ENCODE data around the gene PRMT5.
"Not testable (repeated sequence)": the region's sequence is repeated elsewhere in the genome, so short reads cannot be mapped to it uniquely, and the experiment has no call there.

Gene PRMT5

GRCh38 chr14:22932146-22932545 is 3.0 kb upstream of the PRMT5 start:
- no peak for DNase-seq (ENCODE audit: low read depth)

GRCh38 chr14:22929961-22930364 is 787 bp upstream of the PRMT5 start:
- DNase-seq (ENCODE audit: low read depth), result no peak

GRCh38 chr14:22928237-22929103 is 706 bp downstream of the PRMT5 start:
- DNase-seq (ENCODE audit: low read depth), result no peak

GRCh38 chr14:22926316-22926715 is 2.9 kb downstream of the PRMT5 start:
- no peak for DNase-seq (ENCODE audit: low read depth)

GRCh38 chr14:22925513-22925912 is 3.7 kb downstream of the PRMT5 start:
- no peak for DNase-seq (ENCODE audit: low read depth)

- no peak for DNase-seq (ENCODE audit: low read depth)
These were observed 5.4 kb downstream of the PRMT5 start for GRCh38 chr14:22923746-22924145.

GRCh38 chr14:22922294-22922693 is 6.9 kb downstream of the PRMT5 start:
- DNase-seq (ENCODE audit: low read depth), result no peak

GRCh38 chr14:22920697-22921096 is 8.5 kb downstream of the PRMT5 start:
- DNase-seq (ENCODE audit: low read depth), result no peak

- DNase-seq (ENCODE audit: low read depth), result no peak
These were observed 9.6 kb downstream of the PRMT5 start for GRCh38 chr14:22919601-22919921.

- DNase-seq (ENCODE audit: low read depth), result peak; percentile 100
These were observed 10.2 kb downstream of the PRMT5 start, which contains the start of gene RBM23 for GRCh38 chr14:22918804-22919600. Gene RBM23, minus strand, starts transcription at chr14:22919149.

- no peak for DNase-seq (ENCODE audit: low read depth)
These were observed 13.2 kb downstream of the PRMT5 start for GRCh38 chr14:22915886-22916521.

- DNase-seq (ENCODE audit: low read depth), result not testable (repeated sequence)
These were observed 14.3 kb downstream of the PRMT5 start for GRCh38 chr14:22914836-22915235.

- DNase-seq (ENCODE audit: low read depth), result no peak
These were observed 18.3 kb downstream of the PRMT5 start for GRCh38 chr14:22910916-22911315.

- DNase-seq (ENCODE audit: low read depth), result no peak
These were observed 20.6 kb downstream of the PRMT5 start for GRCh38 chr14:22908601-22909000.

GRCh38 chr14:22907429-22907828 is 21.7 kb downstream of the PRMT5 start:
- DNase-seq (ENCODE audit: low read depth), result no peak

- no peak for DNase-seq (ENCODE audit: low read depth)
These were observed 23.1 kb downstream of the PRMT5 start for GRCh38 chr14:22906073-22906472.

- DNase-seq (ENCODE audit: low read depth), result no peak
These were observed 23.5 kb downstream of the PRMT5 start for GRCh38 chr14:22905627-22906026.

GRCh38 chr14:22903742-22904087 is 25.5 kb downstream of the PRMT5 start:
- no peak for DNase-seq (ENCODE audit: low read depth)

- DNase-seq (ENCODE audit: low read depth), result no peak
These were observed 27.4 kb downstream of the PRMT5 start for GRCh38 chr14:22901799-22902198.

GRCh38 chr14:22900081-22900799 is 28.9 kb downstream of the PRMT5 start:
- DNase-seq (ENCODE audit: low read depth), result peak; percentile 43

GRCh38 chr14:22898302-22899090 is 30.7 kb downstream of the PRMT5 start:
- no peak for DNase-seq (ENCODE audit: low read depth)

Measured in T follicular helper cell (primary cell).